ENCODE measurements around the gene SYMPK. TPM values are rescaled to one million over a fixed set of nuclear protein-coding genes. Genes with fewer than 3 reads are reported as not detected.
A peak's percentile ranks its signal among the peaks of the same experiment; 100 is the strongest.
"Not testable (repeated sequence)": the region's sequence is repeated elsewhere in the genome, so short reads cannot be mapped to it uniquely, and the experiment has no call there.

SYMPK gene
- total and polyA plus RNA-seq, 12 donors: 22.4 to 75.0 (median 33.0) TPM

GRCh38 chr19:45804140-45804958 is 58.6 kb downstream of the SYMPK start:
- no peak overlapping the region for H3K4me3 ChIP-seq
- intact Hi-C loops (cut with DNase I): no loop called here
- no peak overlapping the region for H3K27ac ChIP-seq
- TF ChIP-seq, protein P1, sequence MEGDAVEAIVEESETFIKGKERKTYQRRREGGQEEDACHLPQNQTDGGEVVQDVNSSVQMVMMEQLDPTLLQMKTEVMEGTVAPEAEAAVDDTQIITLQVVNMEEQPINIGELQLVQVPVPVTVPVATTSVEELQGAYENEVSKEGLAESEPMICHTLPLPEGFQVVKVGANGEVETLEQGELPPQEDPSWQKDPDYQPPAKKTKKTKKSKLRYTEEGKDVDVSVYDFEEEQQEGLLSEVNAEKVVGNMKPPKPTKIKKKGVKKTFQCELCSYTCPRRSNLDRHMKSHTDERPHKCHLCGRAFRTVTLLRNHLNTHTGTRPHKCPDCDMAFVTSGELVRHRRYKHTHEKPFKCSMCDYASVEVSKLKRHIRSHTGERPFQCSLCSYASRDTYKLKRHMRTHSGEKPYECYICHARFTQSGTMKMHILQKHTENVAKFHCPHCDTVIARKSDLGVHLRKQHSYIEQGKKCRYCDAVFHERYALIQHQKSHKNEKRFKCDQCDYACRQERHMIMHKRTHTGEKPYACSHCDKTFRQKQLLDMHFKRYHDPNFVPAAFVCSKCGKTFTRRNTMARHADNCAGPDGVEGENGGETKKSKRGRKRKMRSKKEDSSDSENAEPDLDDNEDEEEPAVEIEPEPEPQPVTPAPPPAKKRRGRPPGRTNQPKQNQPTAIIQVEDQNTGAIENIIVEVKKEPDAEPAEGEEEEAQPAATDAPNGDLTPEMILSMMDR (IDR thresholded peaks at IDR 0.05): no peak
- peaks cover 0 to 66% (median 0%) of the 10 kb centered on the region in 7 donors for H3K27me3 ChIP-seq
- WGBS, 2 donors: 89% methylated on average over 54 to 57 of the region's 57 CpGs
- ATAC-seq (no peak), DNase-seq (no peak)
- peaks cover 0 to 2% (median under 1%) of the 10 kb centered on the region in 9 donors for H3K4me1 ChIP-seq
- H3K9me3 ChIP-seq: peaks cover 0 to 3% (median 0%) of the 10 kb centered on the region in 11 donors
- no peaks in the 10 kb centered on the region for H3K36me3 ChIP-seq

DNA sequence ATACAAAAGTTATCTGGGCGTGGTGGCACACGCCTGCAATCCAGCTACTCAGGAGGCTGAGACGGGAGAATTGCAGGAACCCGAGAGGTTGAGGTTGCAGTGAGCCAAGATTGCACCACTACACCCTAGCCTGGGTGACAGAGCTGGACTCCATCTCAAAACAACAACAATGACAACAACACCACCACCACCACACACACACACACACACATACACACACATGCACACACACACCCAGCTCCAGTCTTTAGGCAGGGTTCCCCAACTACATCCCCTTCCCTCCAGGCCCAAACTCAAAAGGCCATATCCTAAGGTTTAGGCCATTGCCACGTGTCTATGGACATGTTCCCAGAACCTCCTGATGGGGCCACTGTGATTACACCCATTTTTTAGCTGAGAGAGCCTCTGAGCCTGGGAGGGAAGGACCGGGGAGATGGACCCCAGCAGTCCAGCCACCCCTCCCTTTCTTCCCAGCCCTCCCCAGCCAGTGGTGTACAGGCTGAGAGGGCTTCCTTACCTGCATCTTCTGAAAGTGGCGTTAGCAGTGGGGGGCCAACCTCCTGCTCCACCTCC is 61.3 kb downstream of the SYMPK start:
- Histone ChIP-seq H3K27me3 (peaks cover 0 to 93% (median 0%) of the 10 kb centered on the region in 7 donors), H3K4me1 (peaks cover 0 to 10% (median 9%) of the 10 kb centered on the region in 9 donors), H3K4me3 (no peak overlapping the region), H3K27ac (no peak overlapping the region), H3K36me3 (no peaks in the 10 kb centered on the region), H3K9me3 (peaks cover 0 to 3% (median 0%) of the 10 kb centered on the region in 11 donors)
- 85 to 87% methylated on average over 7 of the region's 7 CpGs for WGBS, 2 donors
- intact Hi-C loops (cut with DNase I): no loop called here
- TF ChIP-seq, protein P1 (IDR thresholded peaks at IDR 0.05): no peak
- DNase-seq: no peak
- ATAC-seq: no peak

- DNase-seq: no peak
- Histone ChIP-seq H3K27ac (no peak overlapping the region), H3K27me3 (peaks cover 0 to 96% (median 0%) of the 10 kb centered on the region in 7 donors), H3K36me3 (no peaks in the 10 kb centered on the region), H3K9me3 (no peaks in the 10 kb centered on the region), H3K4me1 (peaks cover 0 to 10% (median 9%) of the 10 kb centered on the region in 9 donors), H3K4me3 (no peak overlapping the region)
- WGBS, 2 donors: 81 to 90% methylated on average over 8 of the region's 8 CpGs
- peak in 2 of 8 donors; percentile 4 to 23 for ATAC-seq
- intact Hi-C loops (cut with DNase I): no loop called here
- TF ChIP-seq, protein P1 (IDR thresholded peaks at IDR 0.05): no peak
Observed at GRCh38 chr19:45800070-45800553, 62.8 kb downstream of the SYMPK start.

GRCh38 chr19:45799541-45799940 is 63.4 kb downstream of the SYMPK start:
- not testable (repeated sequence) for H3K4me1 ChIP-seq, H3K9me3 ChIP-seq, H3K36me3 ChIP-seq, DNase-seq, H3K27ac ChIP-seq
- WGBS, 2 donors: 88 to 92% methylated on average over 5 of the region's 5 CpGs
- Histone ChIP-seq H3K4me3 (peak overlapping the region in 1 of 10 donors; percentile 0), H3K27me3 (peaks cover 0 to 97% (median 0%) of the 10 kb centered on the region in 7 donors)
- ATAC-seq: peak in 1 of 8 donors; percentile 6
- intact Hi-C loops (cut with DNase I): loop anchor here in 5 of 10 donors (1.0 to 2.0 kb wide), 2 partner anchors 29 kb away; no protein-coding TSS in a partner anchor
